Epidermal melanocyte (primary cell): ENCODE measurements around the gene DICER1.

Source experiments
- DNase-seq: peaks from one replicate; pipeline ENCODE4 v3.0.0; 2011; ENCODE audit warnings: low spot score; ENCODE audit not compliant: insufficient read length

The DICER1 gene

GRCh38 chr14:95041477-95042020 is 115.8 kb downstream of the DICER1 start:
- DNase-seq = no peak

- DNase-seq = no peak
Measured at GRCh38 chr14:95040708-95041476, 116.4 kb downstream of the DICER1 start.

- no peak for DNase-seq
Measured at GRCh38 chr14:95039993-95040348, 117.4 kb downstream of the DICER1 start.

- no peak for DNase-seq
Measured at GRCh38 chr14:95039259-95039992, 117.9 kb downstream of the DICER1 start.

- no peak for DNase-seq
Measured at GRCh38 chr14:95038521-95039250, 118.6 kb downstream of the DICER1 start.

DNA sequence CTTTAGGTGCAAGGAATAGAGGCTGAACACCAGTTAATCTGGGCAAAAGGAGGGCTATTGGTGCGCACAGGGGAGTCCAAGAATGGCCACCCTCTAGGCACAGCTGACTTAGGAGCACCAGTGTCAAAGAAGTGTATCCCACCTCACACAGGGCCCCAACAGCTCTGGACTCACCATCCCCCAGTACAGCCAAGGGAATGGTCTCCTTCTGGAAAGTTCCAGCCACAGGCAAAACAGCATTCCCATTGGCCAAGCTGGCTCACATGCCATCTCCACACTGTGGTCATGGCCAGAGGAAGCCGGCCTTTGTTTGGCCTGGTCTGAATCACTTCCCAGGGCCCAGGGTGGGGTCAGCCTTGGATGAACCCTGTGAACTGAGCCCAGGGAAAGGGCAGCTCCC is 120.1 kb downstream of the DICER1 start:
- no peak for DNase-seq
